ENCODE results near the gene TEX54.

TEX54 gene

DNA sequence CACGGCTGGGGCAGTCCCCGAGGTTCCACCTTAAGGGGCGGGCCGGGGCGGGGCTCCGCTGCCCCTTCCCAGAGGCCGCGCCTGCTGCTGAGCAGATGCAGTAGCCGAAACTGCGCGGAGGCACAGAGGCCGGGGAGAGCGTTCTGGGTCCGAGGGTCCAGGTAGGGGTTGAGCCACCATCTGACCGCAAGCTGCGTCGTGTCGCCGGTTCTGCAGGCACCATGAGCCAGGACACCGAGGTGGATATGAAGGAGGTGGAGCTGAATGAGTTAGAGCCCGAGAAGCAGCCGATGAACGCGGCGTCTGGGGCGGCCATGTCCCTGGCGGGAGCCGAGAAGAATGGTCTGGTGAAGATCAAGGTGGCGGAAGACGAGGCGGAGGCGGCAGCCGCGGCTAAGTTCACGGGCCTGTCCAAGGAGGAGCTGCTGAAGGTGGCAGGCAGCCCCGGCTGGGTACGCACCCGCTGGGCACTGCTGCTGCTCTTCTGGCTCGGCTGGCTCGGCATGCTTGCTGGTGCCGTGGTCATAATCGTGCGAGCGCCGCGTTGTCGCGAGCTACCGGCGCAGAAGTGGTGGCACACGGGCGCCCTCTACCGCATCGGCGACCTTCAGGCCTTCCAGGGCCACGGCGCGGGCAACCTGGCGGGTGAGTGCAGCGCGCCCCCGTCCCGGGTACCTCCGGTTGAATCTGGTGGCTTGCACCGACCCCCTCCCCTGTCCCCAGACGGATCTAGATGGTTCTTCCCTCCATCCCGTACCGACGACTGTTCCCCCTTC is 48.4 kb upstream of the TEX54 start, which contains the start of gene SLC3A2:
Gene SLC3A2 (plus strand): TSS at position 94 of the 776 bp plus-strand sequence. CDS start 128 bp downstream, at position 222.
- H3K4me2 ChIP-seq (ENCODE audit: low read length) = peak within 1 kb of the TSS; percentile 85
- no peak within 1 kb of the TSS for H2AFZ ChIP-seq (ENCODE audit: low read depth, low read length)
- peaks cover 32% of the 10 kb centered on the region for H4K20me1 ChIP-seq (ENCODE audit: insufficient read depth, low read length)
- peaks cover 65% of the 10 kb centered on the region for H3K36me3 ChIP-seq (replicated peaks; ENCODE audit: low read depth, low read length)
- peak within 1 kb of the TSS; percentile 87 for H3K4me3 ChIP-seq (ENCODE audit: low read length)
- peaks cover 92% of the 10 kb centered on the region for H3K79me2 ChIP-seq (ENCODE audit: low read length)
- H3K4me1 ChIP-seq (ENCODE audit: low read length) = peaks cover 23% of the 10 kb centered on the region
- peak within 1 kb of the TSS; percentile 92 for H3K27ac ChIP-seq (ENCODE audit: low read length)
- H3K9ac ChIP-seq (ENCODE audit: low read length) = peak within 1 kb of the TSS; percentile 95
- TF ChIP-seq, protein P1, sequence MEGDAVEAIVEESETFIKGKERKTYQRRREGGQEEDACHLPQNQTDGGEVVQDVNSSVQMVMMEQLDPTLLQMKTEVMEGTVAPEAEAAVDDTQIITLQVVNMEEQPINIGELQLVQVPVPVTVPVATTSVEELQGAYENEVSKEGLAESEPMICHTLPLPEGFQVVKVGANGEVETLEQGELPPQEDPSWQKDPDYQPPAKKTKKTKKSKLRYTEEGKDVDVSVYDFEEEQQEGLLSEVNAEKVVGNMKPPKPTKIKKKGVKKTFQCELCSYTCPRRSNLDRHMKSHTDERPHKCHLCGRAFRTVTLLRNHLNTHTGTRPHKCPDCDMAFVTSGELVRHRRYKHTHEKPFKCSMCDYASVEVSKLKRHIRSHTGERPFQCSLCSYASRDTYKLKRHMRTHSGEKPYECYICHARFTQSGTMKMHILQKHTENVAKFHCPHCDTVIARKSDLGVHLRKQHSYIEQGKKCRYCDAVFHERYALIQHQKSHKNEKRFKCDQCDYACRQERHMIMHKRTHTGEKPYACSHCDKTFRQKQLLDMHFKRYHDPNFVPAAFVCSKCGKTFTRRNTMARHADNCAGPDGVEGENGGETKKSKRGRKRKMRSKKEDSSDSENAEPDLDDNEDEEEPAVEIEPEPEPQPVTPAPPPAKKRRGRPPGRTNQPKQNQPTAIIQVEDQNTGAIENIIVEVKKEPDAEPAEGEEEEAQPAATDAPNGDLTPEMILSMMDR (IDR thresholded peaks at IDR 0.05; ENCODE audit: low read depth, low read length) = peak; percentile 72
- no peak for TF ChIP-seq EZH2phosphoT487 (IDR thresholded peaks at IDR 0.05; ENCODE audit: low read depth)
- H3K9me3 ChIP-seq (ENCODE audit: insufficient read depth, low read length) = no peaks in the 10 kb centered on the region
- no peaks in the 10 kb centered on the region for H3K27me3 ChIP-seq (ENCODE audit: low read depth, low read length)

DNA sequence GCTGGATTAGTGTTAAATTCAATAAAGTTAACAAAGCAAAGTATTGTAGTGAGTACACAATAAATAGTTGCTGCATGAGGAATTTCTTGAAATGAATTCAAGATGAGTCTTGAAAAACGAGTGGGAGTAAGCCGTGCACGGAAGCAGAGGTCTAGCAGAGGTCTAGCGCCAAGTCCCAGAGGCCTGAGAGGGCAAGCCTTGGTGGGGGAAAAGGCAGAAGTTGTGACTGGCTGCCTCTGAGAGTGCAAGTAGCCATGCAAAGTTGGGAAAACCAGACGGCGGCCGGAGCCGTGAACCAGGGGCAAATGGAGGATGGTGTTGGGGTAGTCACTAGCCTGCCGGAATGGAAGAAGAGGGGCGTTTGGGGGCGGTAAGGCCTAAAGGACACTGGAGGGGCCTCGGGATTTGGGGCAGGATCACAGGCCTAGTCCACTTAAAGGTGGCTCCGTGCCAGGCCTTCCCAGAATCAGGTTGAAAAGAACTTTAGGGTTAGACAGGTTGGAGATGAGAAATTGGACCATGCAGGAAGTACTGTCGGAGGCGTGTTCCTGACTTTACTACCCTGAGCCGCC is 47.7 kb upstream of the TEX54 start:
- peaks cover 23% of the 10 kb centered on the region for H3K4me1 ChIP-seq (ENCODE audit: low read length)
- peaks cover 61% of the 10 kb centered on the region for H3K36me3 ChIP-seq (replicated peaks; ENCODE audit: low read depth, low read length)
- no peak overlapping the region for H2AFZ ChIP-seq (ENCODE audit: low read depth, low read length)
- peaks cover 27% of the 10 kb centered on the region for H4K20me1 ChIP-seq (ENCODE audit: insufficient read depth, low read length)
- TF ChIP-seq, protein P1 (IDR thresholded peaks at IDR 0.05; ENCODE audit: low read depth, low read length) = no peak
- TF ChIP-seq EZH2phosphoT487 (IDR thresholded peaks at IDR 0.05; ENCODE audit: low read depth) = no peak
- peak overlapping the region; percentile 87 for H3K4me3 ChIP-seq (ENCODE audit: low read length)
- peak overlapping the region; percentile 92 for H3K27ac ChIP-seq (ENCODE audit: low read length)
- peak overlapping the region; percentile 95 for H3K9ac ChIP-seq (ENCODE audit: low read length)
- H3K79me2 ChIP-seq (ENCODE audit: low read length) = peaks cover 94% of the 10 kb centered on the region
- peak overlapping the region; percentile 85 for H3K4me2 ChIP-seq (ENCODE audit: low read length)
- no peaks in the 10 kb centered on the region for H3K9me3 ChIP-seq (ENCODE audit: insufficient read depth, low read length)
- H3K27me3 ChIP-seq (ENCODE audit: low read depth, low read length) = no peaks in the 10 kb centered on the region

DNA sequence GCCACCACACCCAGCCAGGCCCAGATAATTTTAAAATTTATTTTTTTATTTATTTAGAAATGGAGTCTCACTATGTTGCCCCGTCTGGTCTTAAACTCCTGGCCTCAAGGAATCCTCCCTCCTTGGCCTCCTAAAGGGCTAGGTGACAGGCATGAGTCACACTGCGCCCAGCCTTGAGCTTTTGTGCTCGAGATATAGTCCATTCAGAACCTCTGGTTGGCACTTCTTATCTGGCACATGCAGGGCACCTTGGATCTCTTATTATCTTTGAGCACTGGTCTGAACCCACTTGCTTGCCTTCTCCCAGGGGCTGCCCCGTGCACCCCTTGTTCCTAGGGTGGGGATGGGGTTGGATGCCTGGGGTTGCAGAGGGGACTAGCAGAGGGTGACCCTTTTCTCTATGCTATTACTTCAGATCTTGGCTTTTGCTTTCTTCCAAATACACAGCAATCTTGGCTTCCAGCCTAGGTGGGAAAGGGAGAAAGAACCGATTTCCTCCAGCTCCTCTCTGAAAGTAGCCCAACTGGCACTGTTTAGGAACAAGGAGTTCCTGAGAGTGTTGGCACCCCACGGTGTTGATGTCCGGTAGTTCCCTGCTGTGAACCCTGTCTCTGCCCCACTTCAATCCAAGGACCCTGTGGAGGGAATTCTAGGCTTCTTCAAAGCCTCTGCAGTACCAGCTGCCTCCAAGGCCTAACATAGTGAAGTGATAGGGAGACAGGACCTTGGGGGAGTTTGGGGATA is 46.8 kb upstream of the TEX54 start:
- Histone ChIP-seq H3K27ac (ENCODE audit: low read length) (peak overlapping the region; percentile 92), H3K4me3 (ENCODE audit: low read length) (peak overlapping the region; percentile 87), H3K9ac (ENCODE audit: low read length) (peak overlapping the region; percentile 95), H4K20me1 (ENCODE audit: insufficient read depth, low read length) (peaks cover 24% of the 10 kb centered on the region), H3K9me3 (ENCODE audit: insufficient read depth, low read length) (no peaks in the 10 kb centered on the region), H3K4me2 (ENCODE audit: low read length) (peak overlapping the region; percentile 85), H3K36me3 (replicated peaks; ENCODE audit: low read depth, low read length) (peaks cover 56% of the 10 kb centered on the region), H3K4me1 (ENCODE audit: low read length) (peaks cover 23% of the 10 kb centered on the region), H3K27me3 (ENCODE audit: low read depth, low read length) (no peaks in the 10 kb centered on the region), H3K79me2 (ENCODE audit: low read length) (peaks cover 98% of the 10 kb centered on the region), H2AFZ (ENCODE audit: low read depth, low read length) (no peak overlapping the region)
- TF ChIP-seq EZH2phosphoT487 (IDR thresholded peaks at IDR 0.05; ENCODE audit: low read depth) = no peak
- TF ChIP-seq, protein P1 (IDR thresholded peaks at IDR 0.05; ENCODE audit: low read depth, low read length) = no peak

DNA sequence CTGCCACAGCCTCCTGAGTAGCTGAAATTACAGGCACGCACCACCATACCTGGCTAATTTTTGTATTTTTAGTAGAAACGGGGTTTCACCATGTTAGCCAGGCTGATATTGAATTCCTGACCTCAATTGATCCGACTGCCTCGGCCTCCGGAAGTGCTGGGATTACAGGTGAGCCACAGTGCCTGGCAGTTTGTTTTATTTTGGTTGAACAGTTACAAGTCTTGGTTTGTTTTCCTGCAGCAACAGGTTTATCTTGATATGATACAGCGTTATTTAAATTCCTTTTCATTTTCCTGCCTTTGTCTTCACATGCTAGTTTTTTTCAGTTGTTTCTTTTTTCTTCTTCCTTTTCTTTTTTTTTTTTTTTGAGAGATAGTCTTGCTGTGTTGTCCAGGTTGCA is 44.1 kb upstream of the TEX54 start:
- Histone ChIP-seq H3K79me2 (ENCODE audit: low read length) (peaks cover 97% of the 10 kb centered on the region), H3K4me1 (ENCODE audit: low read length) (peaks cover 13% of the 10 kb centered on the region), H3K4me2 (ENCODE audit: low read length) (no peak overlapping the region), H3K27ac (ENCODE audit: low read length) (no peak overlapping the region), H3K4me3 (ENCODE audit: low read length) (no peak overlapping the region), H3K9ac (ENCODE audit: low read length) (no peak overlapping the region), H4K20me1 (ENCODE audit: insufficient read depth, low read length) (peaks cover 20% of the 10 kb centered on the region), H3K36me3 (replicated peaks; ENCODE audit: low read depth, low read length) (peaks cover 37% of the 10 kb centered on the region), H3K9me3 (ENCODE audit: insufficient read depth, low read length) (no peaks in the 10 kb centered on the region), H3K27me3 (ENCODE audit: low read depth, low read length) (no peaks in the 10 kb centered on the region), H2AFZ (ENCODE audit: low read depth, low read length) (no peak overlapping the region)
- TF ChIP-seq, protein P1 (IDR thresholded peaks at IDR 0.05; ENCODE audit: low read depth, low read length) = no peak
- TF ChIP-seq EZH2phosphoT487 (IDR thresholded peaks at IDR 0.05; ENCODE audit: low read depth) = no peak
